ENCODE results near the gene TTC23. TPM values are rescaled to one million over a fixed set of nuclear protein-coding genes. Genes with fewer than 3 reads are reported as not detected.

Gene TTC23
- total and polyA plus RNA-seq, 7 experiments from 2014 or later: 0.34 to 4.0 (median 0.92) TPM

DNA sequence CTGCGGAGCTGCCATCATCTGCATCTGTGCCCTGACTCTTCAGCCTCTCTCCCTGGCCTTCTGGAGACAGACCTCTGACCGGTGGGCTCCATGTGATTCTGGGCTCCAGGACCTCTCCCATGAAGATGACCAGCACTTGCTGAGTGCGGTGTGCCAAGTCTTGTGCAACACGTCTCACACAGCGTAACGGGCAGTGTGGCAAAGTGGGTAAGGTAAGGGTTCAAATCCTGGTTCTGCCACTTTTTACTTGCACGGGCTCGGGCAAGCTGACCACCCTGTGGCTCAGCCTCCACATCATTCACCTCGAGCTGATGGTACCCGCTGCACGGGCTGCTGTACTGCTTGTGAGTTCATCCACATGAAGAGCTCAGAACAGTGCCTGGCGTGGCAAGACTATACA, 151.0 kb downstream of the TTC23 start:
- H3K4me3 Mint-ChIP-seq: no peak overlapping the region
- no peak for DNase-seq
- H3K27me3 Mint-ChIP-seq: peaks cover 32 to 70% (median 42%) of the 10 kb centered on the region in 5 donors
- ChIA-PET POLR2A (no interaction called here), CTCF (no interaction called here)
- Histone ChIP-seq H3K9me3 (ENCODE audit: control insufficient read depth in 2 of 3, low read length in 3 of 3) (no peaks in the 10 kb centered on the region), H3K27ac (ENCODE audit: low read depth, low read length) (no peak overlapping the region), H3K36me3 (ENCODE audit: control insufficient read depth in 2 of 3, insufficient read depth in 3 of 3, low read length in 3 of 3) (no peaks in the 10 kb centered on the region), H3K4me1 (ENCODE audit: control insufficient read depth in 2 of 2, insufficient read depth in 2 of 2, low read length in 2 of 2) (no peaks in the 10 kb centered on the region), H3K27me3 (ENCODE audit: control insufficient read depth in 2 of 2, insufficient read depth in 2 of 2, low read length in 2 of 2) (no peaks in the 10 kb centered on the region), H3K4me3 (ENCODE audit: low read length) (no peak overlapping the region)
- H3K9me3 Mint-ChIP-seq: peaks cover 0 to 2% (median 0%) of the 10 kb centered on the region in 11 donors
- no peaks in the 10 kb centered on the region for H3K36me3 Mint-ChIP-seq
- intact Hi-C loops (cut with micrococcal nuclease): no loop called here
- no peak overlapping the region for H3K27ac Mint-ChIP-seq
- H3K4me1 Mint-ChIP-seq: peaks cover 0 to 4% (median 0%) of the 10 kb centered on the region in 7 donors
- no peak for ATAC-seq

DNA sequence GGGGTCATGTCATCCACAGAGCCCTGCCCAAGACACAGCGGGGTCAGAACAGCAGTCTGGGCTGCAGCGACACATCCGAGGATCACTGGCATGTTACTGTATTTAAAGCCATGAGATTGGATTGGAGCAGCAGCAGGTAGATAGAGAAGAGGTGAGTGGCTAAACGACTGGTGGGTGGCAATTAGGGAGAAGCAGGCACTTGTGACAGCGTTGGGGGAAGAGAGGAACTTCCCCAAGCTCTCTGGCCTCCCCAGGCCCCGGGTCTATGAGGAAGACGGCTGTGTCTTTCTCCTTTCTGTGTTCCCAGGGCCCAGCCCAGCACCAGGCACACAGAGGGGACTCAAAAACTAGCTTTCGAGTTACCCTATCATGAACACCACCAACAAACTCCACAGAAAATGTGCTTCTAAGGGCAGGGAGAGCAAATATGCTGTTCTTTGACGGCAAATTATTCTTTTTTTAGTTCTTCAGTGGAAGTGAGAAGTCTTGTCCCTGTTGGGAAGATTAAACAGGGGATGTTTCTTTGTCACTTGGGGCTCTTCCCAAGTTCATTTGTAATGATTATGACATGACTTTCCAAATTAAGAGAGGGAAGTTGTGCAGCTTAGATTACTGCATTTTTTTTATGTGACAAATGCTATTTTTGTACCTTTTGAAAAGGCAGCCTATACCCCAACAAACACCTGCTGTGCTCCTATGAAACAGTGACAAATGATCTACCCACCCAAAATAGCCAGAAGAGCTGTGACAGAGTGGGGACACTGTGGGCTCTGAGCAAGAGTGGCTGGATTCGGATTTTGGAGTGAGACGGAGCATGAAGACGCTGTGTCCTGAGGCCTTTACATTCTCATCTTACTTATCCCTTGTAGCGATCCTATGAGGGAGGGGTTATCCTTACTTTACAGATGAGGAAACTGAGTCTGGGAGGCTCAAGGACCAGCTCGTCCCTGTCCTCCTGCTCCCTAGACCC, 151.7 kb downstream of the TTC23 start:
- H3K36me3 Mint-ChIP-seq: no peaks in the 10 kb centered on the region
- no peak for ATAC-seq
- Histone ChIP-seq H3K9me3 (ENCODE audit: control insufficient read depth in 2 of 3, low read length in 3 of 3) (no peaks in the 10 kb centered on the region), H3K4me1 (ENCODE audit: control insufficient read depth in 2 of 2, insufficient read depth in 2 of 2, low read length in 2 of 2) (no peaks in the 10 kb centered on the region), H3K36me3 (ENCODE audit: control insufficient read depth in 2 of 3, insufficient read depth in 3 of 3, low read length in 3 of 3) (no peaks in the 10 kb centered on the region), H3K27ac (ENCODE audit: low read depth, low read length) (no peak overlapping the region), H3K4me3 (ENCODE audit: low read length) (no peak overlapping the region), H3K27me3 (ENCODE audit: control insufficient read depth in 2 of 2, insufficient read depth in 2 of 2, low read length in 2 of 2) (no peaks in the 10 kb centered on the region)
- peaks cover 0 to 2% (median 0%) of the 10 kb centered on the region in 11 donors for H3K9me3 Mint-ChIP-seq
- CTCF ChIA-PET: no interaction called here
- H3K27me3 Mint-ChIP-seq: peaks cover 29 to 64% (median 37%) of the 10 kb centered on the region in 5 donors
- peak overlapping the region in 1 of 10 donors; percentile 14 for H3K4me3 Mint-ChIP-seq
- DNase-seq: no peak
- intact Hi-C loops (cut with micrococcal nuclease): no loop called here
- peaks cover 0 to 4% (median 0%) of the 10 kb centered on the region in 7 donors for H3K4me1 Mint-ChIP-seq
- H3K27ac Mint-ChIP-seq: peak overlapping the region in 1 of 9 donors; percentile 7
- POLR2A ChIA-PET: no interaction called here

GRCh38 chr15:99096894-99097426, 152.4 kb downstream of the TTC23 start:
- intact Hi-C loops (cut with micrococcal nuclease): no loop called here
- Histone ChIP-seq H3K36me3 (ENCODE audit: control insufficient read depth in 2 of 3, insufficient read depth in 3 of 3, low read length in 3 of 3) (no peaks in the 10 kb centered on the region), H3K27me3 (ENCODE audit: control insufficient read depth in 2 of 2, insufficient read depth in 2 of 2, low read length in 2 of 2) (no peaks in the 10 kb centered on the region), H3K9me3 (ENCODE audit: control insufficient read depth in 2 of 3, low read length in 3 of 3) (no peaks in the 10 kb centered on the region), H3K27ac (ENCODE audit: low read depth, low read length) (no peak overlapping the region), H3K4me1 (ENCODE audit: control insufficient read depth in 2 of 2, insufficient read depth in 2 of 2, low read length in 2 of 2) (no peaks in the 10 kb centered on the region), H3K4me3 (ENCODE audit: low read length) (no peak overlapping the region)
- Mint-ChIP-seq H3K4me3 (peak overlapping the region in 1 of 10 donors; percentile 34), H3K27me3 (peaks cover 25 to 56% (median 30%) of the 10 kb centered on the region in 5 donors), H3K4me1 (peaks cover 0 to 4% (median 0%) of the 10 kb centered on the region in 7 donors), H3K27ac (no peak overlapping the region), H3K9me3 (peaks cover 0 to 2% (median 0%) of the 10 kb centered on the region in 11 donors), H3K36me3 (no peaks in the 10 kb centered on the region)
- CTCF ChIA-PET: no interaction called here
- no peak for ATAC-seq
- no peak for DNase-seq
- POLR2A ChIA-PET: no interaction called here

DNA sequence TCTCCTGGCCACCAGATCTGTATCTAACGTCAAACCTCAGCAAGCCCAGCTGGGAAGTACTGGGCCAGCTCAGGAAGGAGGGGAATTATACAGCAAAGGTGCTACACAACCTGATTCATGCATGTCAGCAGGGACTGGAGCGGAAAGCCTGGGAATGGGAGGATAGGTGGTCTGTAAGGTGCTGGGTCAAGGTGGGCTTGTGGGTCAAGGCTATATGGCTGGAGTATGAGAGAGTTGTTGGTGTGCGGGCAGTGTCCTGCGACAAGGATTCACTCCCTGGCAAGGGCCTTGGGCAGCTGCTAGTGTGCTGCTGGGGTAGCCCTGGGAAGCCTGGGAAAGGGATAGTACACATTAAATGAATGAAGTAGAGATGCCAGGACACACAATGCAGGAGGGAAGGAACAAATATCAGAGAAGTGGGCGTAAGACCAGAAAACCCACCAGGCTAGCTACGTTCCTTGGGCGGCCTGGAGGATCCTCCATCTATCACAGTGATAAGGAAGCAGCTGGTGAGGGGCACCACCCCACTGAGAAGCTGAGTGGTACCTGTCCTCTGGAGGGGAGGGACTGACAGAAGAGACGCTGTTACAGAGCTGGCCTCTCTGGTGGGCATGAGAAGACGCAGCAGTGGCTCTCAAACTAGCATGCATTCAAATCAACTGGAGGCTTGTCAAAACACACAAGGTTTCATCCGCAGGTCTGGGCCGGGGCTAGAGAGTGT, 153.0 kb downstream of the TTC23 start:
- CTCF ChIA-PET: no interaction called here
- Histone ChIP-seq H3K27me3 (ENCODE audit: control insufficient read depth in 2 of 2, insufficient read depth in 2 of 2, low read length in 2 of 2) (no peaks in the 10 kb centered on the region), H3K4me1 (ENCODE audit: control insufficient read depth in 2 of 2, insufficient read depth in 2 of 2, low read length in 2 of 2) (no peaks in the 10 kb centered on the region), H3K4me3 (ENCODE audit: low read length) (no peak overlapping the region), H3K36me3 (ENCODE audit: control insufficient read depth in 2 of 3, insufficient read depth in 3 of 3, low read length in 3 of 3) (no peaks in the 10 kb centered on the region), H3K9me3 (ENCODE audit: control insufficient read depth in 2 of 3, low read length in 3 of 3) (no peaks in the 10 kb centered on the region), H3K27ac (ENCODE audit: low read depth, low read length) (no peak overlapping the region)
- H3K4me3 Mint-ChIP-seq: no peak overlapping the region
- no peak overlapping the region for H3K27ac Mint-ChIP-seq
- intact Hi-C loops (cut with micrococcal nuclease): no loop called here
- peaks cover 0 to 2% (median 0%) of the 10 kb centered on the region in 11 donors for H3K9me3 Mint-ChIP-seq
- H3K4me1 Mint-ChIP-seq: peaks cover 0 to 4% (median 0%) of the 10 kb centered on the region in 7 donors
- ATAC-seq: no peak
- no peaks in the 10 kb centered on the region for H3K36me3 Mint-ChIP-seq
- H3K27me3 Mint-ChIP-seq: peaks cover 18 to 50% (median 24%) of the 10 kb centered on the region in 5 donors
- no peak for DNase-seq
- POLR2A ChIA-PET: no interaction called here

- peaks cover 0 to 2% (median 0%) of the 10 kb centered on the region in 11 donors for H3K9me3 Mint-ChIP-seq
- Histone ChIP-seq H3K9me3 (ENCODE audit: control insufficient read depth in 2 of 3, low read length in 3 of 3) (no peaks in the 10 kb centered on the region), H3K4me3 (ENCODE audit: low read length) (no peak overlapping the region), H3K36me3 (ENCODE audit: control insufficient read depth in 2 of 3, insufficient read depth in 3 of 3, low read length in 3 of 3) (no peaks in the 10 kb centered on the region), H3K4me1 (ENCODE audit: control insufficient read depth in 2 of 2, insufficient read depth in 2 of 2, low read length in 2 of 2) (no peaks in the 10 kb centered on the region), H3K27ac (ENCODE audit: low read depth, low read length) (no peak overlapping the region), H3K27me3 (ENCODE audit: control insufficient read depth in 2 of 2, insufficient read depth in 2 of 2, low read length in 2 of 2) (no peaks in the 10 kb centered on the region)
- H3K4me1 Mint-ChIP-seq: peaks cover 0 to 2% (median 0%) of the 10 kb centered on the region in 7 donors
- CTCF ChIA-PET: no interaction called here
- no peak overlapping the region for H3K4me3 Mint-ChIP-seq
- peaks cover 16 to 47% (median 24%) of the 10 kb centered on the region in 5 donors for H3K27me3 Mint-ChIP-seq
- intact Hi-C loops (cut with micrococcal nuclease): no loop called here
- no peak overlapping the region for H3K27ac Mint-ChIP-seq
- no peaks in the 10 kb centered on the region for H3K36me3 Mint-ChIP-seq
- POLR2A ChIA-PET: no interaction called here
- ATAC-seq (no peak), DNase-seq (no peak)
These were observed 153.8 kb downstream of the TTC23 start for GRCh38 chr15:99095626-99096025.

GRCh38 chr15:99092554-99093172, 156.7 kb downstream of the TTC23 start:
- no peaks in the 10 kb centered on the region for H3K36me3 Mint-ChIP-seq
- H3K27ac ChIP-seq (ENCODE audit: low read depth, low read length): no peak overlapping the region
- peaks cover 0 to 6% (median 0%) of the 10 kb centered on the region in 7 donors for H3K4me1 Mint-ChIP-seq
- no peaks in the 10 kb centered on the region for H3K9me3 Mint-ChIP-seq
- no peak overlapping the region for H3K4me3 ChIP-seq (ENCODE audit: low read length)
- POLR2A ChIA-PET: no interaction called here
- no peaks in the 10 kb centered on the region for H3K27me3 ChIP-seq (ENCODE audit: control insufficient read depth in 2 of 2, insufficient read depth in 2 of 2, low read length in 2 of 2)
- H3K9me3 ChIP-seq (ENCODE audit: control insufficient read depth in 2 of 3, low read length in 3 of 3): no peaks in the 10 kb centered on the region
- ATAC-seq (no peak), DNase-seq (peak in 1 of 9 donors; percentile 13)
- H3K27ac Mint-ChIP-seq: no peak overlapping the region
- H3K27me3 Mint-ChIP-seq: peaks cover 0 to 24% (median 9%) of the 10 kb centered on the region in 5 donors
- intact Hi-C loops (cut with micrococcal nuclease): no loop called here
- H3K4me3 Mint-ChIP-seq: no peak overlapping the region
- H3K4me1 ChIP-seq (ENCODE audit: control insufficient read depth in 2 of 2, insufficient read depth in 2 of 2, low read length in 2 of 2): no peaks in the 10 kb centered on the region
- no peaks in the 10 kb centered on the region for H3K36me3 ChIP-seq (ENCODE audit: control insufficient read depth in 2 of 3, insufficient read depth in 3 of 3, low read length in 3 of 3)
- CTCF ChIA-PET: interaction anchor here (1.5 kb wide), 1 partner anchor 13 kb away, joined by 4 read pairs; no protein-coding TSS in a partner anchor

Data from naive thymus-derived CD4-positive, alpha-beta T cell (primary cell).